GM12891 (cell line): ENCODE results near the gene SALL3.

ENCODE experiments used
- POLR2A ChIP-seq: IDR thresholded peaks from 2 replicates; pipeline ENCODE4 v1.6.1; 2011; ENCODE audit warnings: low read depth, low read length, control low read depth
- POLR2AphosphoS5 ChIP-seq: IDR thresholded peaks from 2 replicates; pipeline ENCODE4 v1.6.1; 2011; ENCODE audit warnings: low read depth, low read length, control low read depth
- SPI1 ChIP-seq: IDR thresholded peaks from 2 replicates; pipeline ENCODE4 v1.6.1; 2011; ENCODE audit warnings: low read depth, low read length, control low read depth
- TAF1 ChIP-seq: IDR thresholded peaks from 2 replicates; pipeline ENCODE4 v1.6.1; 2011; ENCODE audit warnings: low read depth, low read length, control low read depth

DNA sequence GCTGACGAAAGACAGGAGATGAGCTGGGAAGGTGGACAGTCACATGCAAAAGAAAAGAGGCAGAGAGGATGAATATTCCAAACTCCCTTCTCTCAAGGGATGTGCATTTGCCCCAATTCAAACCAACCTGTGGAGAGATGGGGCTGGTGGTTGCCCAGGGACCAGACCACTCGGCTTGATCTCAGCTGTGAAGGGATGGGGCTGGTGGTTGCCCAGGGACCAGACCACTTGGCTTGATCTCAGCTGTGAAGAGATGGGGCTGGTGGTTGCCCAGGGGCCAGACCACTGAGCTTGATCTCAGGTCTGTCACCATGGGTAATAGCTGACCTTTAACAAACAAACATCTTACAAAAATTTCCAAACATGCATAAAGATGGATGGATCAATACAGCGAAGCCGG, 42.5 kb upstream of the SALL3 start:
- TF ChIP-seq POLR2AphosphoS5 (no peak), POLR2A (no peak), TAF1 (no peak), SPI1 (no peak)
